ENCODE data around the gene VPS16.

VPS16 gene

GRCh38 chr20:2900845-2901592 is 60.5 kb downstream of the VPS16 start:
- Histone ChIP-seq H3K9me3 (no peaks in the 10 kb centered on the region), H3K4me1 (no peaks in the 10 kb centered on the region), H3K36me3 (no peaks in the 10 kb centered on the region), H3K4me3 (ENCODE audit: low read depth, low read length) (no peak overlapping the region), H3K27me3 (no peaks in the 10 kb centered on the region)
- TF ChIP-seq, protein P1, sequence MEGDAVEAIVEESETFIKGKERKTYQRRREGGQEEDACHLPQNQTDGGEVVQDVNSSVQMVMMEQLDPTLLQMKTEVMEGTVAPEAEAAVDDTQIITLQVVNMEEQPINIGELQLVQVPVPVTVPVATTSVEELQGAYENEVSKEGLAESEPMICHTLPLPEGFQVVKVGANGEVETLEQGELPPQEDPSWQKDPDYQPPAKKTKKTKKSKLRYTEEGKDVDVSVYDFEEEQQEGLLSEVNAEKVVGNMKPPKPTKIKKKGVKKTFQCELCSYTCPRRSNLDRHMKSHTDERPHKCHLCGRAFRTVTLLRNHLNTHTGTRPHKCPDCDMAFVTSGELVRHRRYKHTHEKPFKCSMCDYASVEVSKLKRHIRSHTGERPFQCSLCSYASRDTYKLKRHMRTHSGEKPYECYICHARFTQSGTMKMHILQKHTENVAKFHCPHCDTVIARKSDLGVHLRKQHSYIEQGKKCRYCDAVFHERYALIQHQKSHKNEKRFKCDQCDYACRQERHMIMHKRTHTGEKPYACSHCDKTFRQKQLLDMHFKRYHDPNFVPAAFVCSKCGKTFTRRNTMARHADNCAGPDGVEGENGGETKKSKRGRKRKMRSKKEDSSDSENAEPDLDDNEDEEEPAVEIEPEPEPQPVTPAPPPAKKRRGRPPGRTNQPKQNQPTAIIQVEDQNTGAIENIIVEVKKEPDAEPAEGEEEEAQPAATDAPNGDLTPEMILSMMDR (IDR thresholded peaks at IDR 0.05; ENCODE audit: low read depth, low read length): no peak
- DNase-seq: no peak

DNA sequence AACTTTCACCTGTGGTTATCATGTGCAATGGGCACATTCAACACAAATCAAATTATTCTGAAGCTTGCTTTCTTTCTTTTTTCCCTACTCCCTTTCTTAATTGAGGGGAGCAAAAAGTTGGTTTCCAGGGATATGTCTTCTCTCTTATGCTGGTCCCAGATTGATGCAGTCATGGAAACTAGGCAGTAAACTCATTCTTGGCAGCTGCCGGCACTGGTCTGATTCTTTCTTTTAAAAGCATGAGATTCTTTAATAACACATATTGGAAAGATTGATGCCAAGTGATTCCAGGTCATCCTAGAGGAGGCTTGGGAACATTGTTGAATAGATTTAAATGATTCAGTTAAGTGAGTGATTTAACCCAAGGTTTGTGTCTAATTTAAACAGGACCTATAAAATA is 61.7 kb downstream of the VPS16 start:
- Histone ChIP-seq H3K36me3 (no peaks in the 10 kb centered on the region), H3K4me3 (ENCODE audit: low read depth, low read length) (no peak overlapping the region), H3K27me3 (no peaks in the 10 kb centered on the region), H3K9me3 (no peaks in the 10 kb centered on the region), H3K4me1 (no peaks in the 10 kb centered on the region)
- TF ChIP-seq, protein P1 (IDR thresholded peaks at IDR 0.05; ENCODE audit: low read depth, low read length): no peak
- DNase-seq: no peak

DNA sequence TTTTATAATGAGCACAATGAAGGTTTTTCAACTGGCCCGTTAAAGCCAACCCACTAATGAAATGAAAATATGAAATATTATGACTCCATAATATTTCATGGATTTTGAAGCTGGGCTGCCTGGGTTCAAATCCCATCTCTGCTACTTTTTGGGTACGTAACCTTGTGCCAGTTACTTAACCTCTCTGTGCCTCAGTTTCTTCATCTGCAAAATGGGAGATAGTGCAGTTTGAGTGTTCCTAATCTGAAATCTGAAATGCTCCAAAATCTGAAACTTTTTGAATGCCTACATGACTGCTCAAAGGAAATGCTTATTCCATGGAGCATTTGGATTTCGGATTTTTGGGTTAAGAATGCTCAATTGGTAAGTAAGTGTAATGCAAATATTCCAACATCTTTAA is 62.3 kb downstream of the VPS16 start:
- no peak for DNase-seq
- no peak overlapping the region for H3K4me3 ChIP-seq (ENCODE audit: low read depth, low read length)
- no peaks in the 10 kb centered on the region for H3K9me3 ChIP-seq
- no peaks in the 10 kb centered on the region for H3K36me3 ChIP-seq
- H3K4me1 ChIP-seq: no peaks in the 10 kb centered on the region
- TF ChIP-seq, protein P1 (IDR thresholded peaks at IDR 0.05; ENCODE audit: low read depth, low read length): no peak
- H3K27me3 ChIP-seq: no peaks in the 10 kb centered on the region

GRCh38 chr20:2903686-2904085 is 63.1 kb downstream of the VPS16 start:
- Histone ChIP-seq H3K4me3 (ENCODE audit: low read depth, low read length) (no peak overlapping the region), H3K36me3 (no peaks in the 10 kb centered on the region), H3K9me3 (no peaks in the 10 kb centered on the region), H3K4me1 (no peaks in the 10 kb centered on the region), H3K27me3 (no peaks in the 10 kb centered on the region)
- no peak for DNase-seq
- TF ChIP-seq, protein P1 (IDR thresholded peaks at IDR 0.05; ENCODE audit: low read depth, low read length): no peak

GRCh38 chr20:2907519-2907918 is 67.0 kb downstream of the VPS16 start:
- TF ChIP-seq, protein P1 (IDR thresholded peaks at IDR 0.05; ENCODE audit: low read depth, low read length): no peak

DNA sequence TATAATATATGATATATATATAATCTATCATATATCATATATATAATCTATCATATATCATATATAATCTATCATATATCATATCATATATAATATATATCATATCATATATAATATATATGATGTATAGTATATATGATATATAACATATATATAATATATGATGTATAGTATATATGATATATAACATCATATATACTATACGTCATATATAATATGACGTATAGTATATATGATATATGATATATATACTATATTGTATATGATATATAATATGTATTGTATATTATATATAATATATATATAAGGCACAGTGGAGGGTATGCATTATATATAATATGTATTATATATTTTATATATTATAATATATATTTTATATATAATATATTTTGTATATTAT is 69.4 kb downstream of the VPS16 start:
- no peak overlapping the region for H3K4me3 ChIP-seq (ENCODE audit: low read depth, low read length)
- H3K4me1 ChIP-seq: no peaks in the 10 kb centered on the region
- DNase-seq: no peak
- TF ChIP-seq, protein P1 (IDR thresholded peaks at IDR 0.05; ENCODE audit: low read depth, low read length): no peak
- H3K36me3 ChIP-seq: no peaks in the 10 kb centered on the region
- no peaks in the 10 kb centered on the region for H3K27me3 ChIP-seq
- no peaks in the 10 kb centered on the region for H3K9me3 ChIP-seq

More at GRCh38 chr20:2907519-2907918, 67.0 kb downstream of the VPS16 start:
- H3K4me1 ChIP-seq: no peaks in the 10 kb centered on the region
- H3K27me3 ChIP-seq: no peaks in the 10 kb centered on the region
- no peak for DNase-seq
- no peak overlapping the region for H3K4me3 ChIP-seq (ENCODE audit: low read depth, low read length)
- H3K9me3 ChIP-seq: no peaks in the 10 kb centered on the region
- no peaks in the 10 kb centered on the region for H3K36me3 ChIP-seq

All from BE2C (cell line).